CD4-positive, alpha-beta T cell treated with Interleukin-2 at 100 ng/mL for 4 hours (primary cell): ENCODE measurements around the gene LRRC72.

ENCODE experiments used
- DNase-seq: peaks from one replicate; pipeline ENCODE4 v3.0.0-alpha.2; 2020; ENCODE audit warnings: low spot score

Gene LRRC72

DNA sequence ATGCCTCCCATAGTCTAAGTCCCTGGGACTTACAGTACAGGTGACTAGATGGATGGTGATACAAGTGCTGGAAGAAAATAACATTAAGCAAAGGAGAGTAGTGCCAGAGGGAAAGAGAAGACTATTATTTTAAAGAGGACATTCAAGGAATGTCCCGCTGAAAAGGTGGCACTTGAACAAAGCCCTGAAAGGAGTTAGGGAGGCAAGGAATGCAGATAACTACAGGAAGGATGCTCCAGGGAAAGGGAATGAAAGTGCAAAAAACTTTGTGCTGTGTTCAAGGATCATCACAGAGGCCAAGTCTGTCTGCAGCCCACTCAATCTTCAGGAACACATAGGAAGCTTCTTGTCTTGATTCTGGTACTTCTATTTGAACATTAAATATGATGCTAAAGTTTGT is 104.0 kb downstream of the LRRC72 start:
- DNase-seq = no peak
